ENCODE measurements around the gene HELZ. TPM values are rescaled to one million over a fixed set of nuclear protein-coding genes. Genes with fewer than 3 reads are reported as not detected.
A peak's percentile ranks its signal among the peaks of the same experiment; 100 is the strongest.
"Not testable (repeated sequence)": the region's sequence is repeated elsewhere in the genome, so short reads cannot be mapped to it uniquely, and the experiment has no call there.

Gene HELZ
- total RNA-seq, 1 experiment from 2014 or later = 42.3 TPM

GRCh38 chr17:67276075-67276474 lies 31.1 kb upstream of the HELZ start:
- Histone ChIP-seq H3K27ac (no peak overlapping the region), H3K36me3 (no peaks in the 10 kb centered on the region)
- no peak for DNase-seq

DNA sequence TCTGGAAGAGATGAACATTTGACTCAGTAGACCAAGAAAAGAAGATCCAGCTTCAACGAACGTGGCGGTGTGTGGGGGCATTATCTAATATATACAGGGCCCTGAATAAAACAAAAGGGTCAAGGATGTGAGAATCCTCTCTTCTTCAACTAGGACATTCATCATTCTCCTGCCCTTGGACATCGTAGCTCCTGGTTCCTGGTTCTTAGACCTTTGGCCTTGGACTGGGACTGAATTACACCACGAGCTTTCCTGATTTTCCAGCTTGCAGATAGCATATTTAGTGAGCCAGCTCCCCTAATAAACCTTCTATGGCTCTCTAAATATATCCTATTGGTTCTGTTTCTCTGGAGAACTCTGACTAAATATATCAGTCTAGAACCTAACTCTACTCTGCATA lies 29.5 kb upstream of the HELZ start:
- Histone ChIP-seq H3K9me3 (replicated peaks) (no peaks in the 10 kb centered on the region), H3K36me3 (no peaks in the 10 kb centered on the region), H3K4me1 (peaks cover 5% of the 10 kb centered on the region; the same call in 1 of the 2 replicates), H3K27me3 (no peaks in the 10 kb centered on the region), H3K27ac (no peak overlapping the region), H3K4me3 (no peak overlapping the region)
- no peak for DNase-seq

More at GRCh38 chr17:67276075-67276474, 31.1 kb upstream of the HELZ start:
- peaks cover 16% of the 10 kb centered on the region for H3K4me1 ChIP-seq
- H3K9me3 ChIP-seq (replicated peaks) = no peaks in the 10 kb centered on the region
- H3K27me3 ChIP-seq = no peaks in the 10 kb centered on the region
- H3K4me3 ChIP-seq = no peak overlapping the region

DNA sequence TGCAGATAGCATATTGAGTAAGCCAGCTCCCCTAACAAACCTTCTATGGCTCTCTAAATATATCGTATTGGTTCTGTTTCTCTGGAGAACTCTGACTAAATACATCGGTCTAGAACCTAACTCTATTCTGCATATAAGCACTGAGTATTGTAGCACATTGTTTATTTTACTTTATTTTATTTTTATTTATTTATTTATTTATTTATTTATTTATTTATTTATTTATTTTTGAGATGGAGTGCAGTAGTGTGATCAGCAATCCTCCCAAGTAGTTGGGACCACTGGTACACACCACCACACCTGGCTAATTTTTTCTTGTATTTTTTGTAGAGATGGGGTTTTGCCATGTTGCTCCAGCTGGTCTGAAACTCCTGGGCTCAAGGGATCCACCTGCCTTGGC lies 28.9 kb upstream of the HELZ start:
- H3K36me3 ChIP-seq = no peaks in the 10 kb centered on the region
- H3K4me3 ChIP-seq = no peak overlapping the region
- no peak overlapping the region for H3K27ac ChIP-seq
- H3K4me1 ChIP-seq = peaks cover 5% of the 10 kb centered on the region; the same call in 1 of the 2 replicates
- H3K9me3 ChIP-seq (replicated peaks) = no peaks in the 10 kb centered on the region
- no peaks in the 10 kb centered on the region for H3K27me3 ChIP-seq
- no peak for DNase-seq

DNA sequence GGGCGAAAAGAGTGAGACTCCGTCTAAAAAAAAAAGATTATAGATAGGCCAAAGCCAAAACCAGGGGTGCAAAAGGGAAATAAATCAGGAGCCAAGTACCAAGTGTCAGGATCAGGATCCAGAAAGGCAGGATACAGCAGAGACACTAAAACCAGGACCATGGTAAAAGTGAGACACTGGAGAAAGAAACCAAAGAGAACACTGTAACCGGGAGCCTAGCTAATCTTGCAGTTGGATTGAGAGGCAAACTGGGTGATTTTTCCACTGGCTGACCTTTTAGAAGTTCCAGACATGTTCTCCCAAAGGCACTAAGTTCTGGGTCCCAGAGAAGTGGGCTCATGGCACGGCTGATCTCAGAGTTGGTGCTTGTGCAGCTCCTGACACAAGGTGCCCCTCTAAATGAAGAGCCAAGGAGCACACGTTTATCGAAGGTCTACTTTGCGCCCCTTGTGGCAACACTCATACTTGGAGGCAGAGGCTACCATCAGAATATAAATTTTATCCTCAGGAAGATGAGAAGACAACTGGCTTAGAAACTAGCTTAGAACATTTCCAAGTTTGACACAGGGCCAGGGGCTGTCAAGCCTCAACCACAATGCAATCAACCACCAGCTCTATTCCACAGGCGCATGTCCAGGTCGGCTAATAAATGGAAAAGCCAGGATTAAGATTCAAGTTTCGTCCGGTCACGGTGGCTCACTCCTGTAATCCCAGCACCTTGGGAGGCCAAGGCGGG lies 27.5 kb upstream of the HELZ start:
- Histone ChIP-seq H3K4me1 (0 out of 2 replicates have a peak, but pooled peaks cover 5% of the 10 kb centered on the region), H3K4me3 (peak overlapping the region; percentile 14; the same call in 1 of the 2 replicates), H3K9me3 (replicated peaks) (no peaks in the 10 kb centered on the region), H3K36me3 (no peaks in the 10 kb centered on the region), H3K27me3 (no peaks in the 10 kb centered on the region), H3K27ac (peak overlapping the region; percentile 44)
- peak; percentile 81 to 89 for DNase-seq

DNA sequence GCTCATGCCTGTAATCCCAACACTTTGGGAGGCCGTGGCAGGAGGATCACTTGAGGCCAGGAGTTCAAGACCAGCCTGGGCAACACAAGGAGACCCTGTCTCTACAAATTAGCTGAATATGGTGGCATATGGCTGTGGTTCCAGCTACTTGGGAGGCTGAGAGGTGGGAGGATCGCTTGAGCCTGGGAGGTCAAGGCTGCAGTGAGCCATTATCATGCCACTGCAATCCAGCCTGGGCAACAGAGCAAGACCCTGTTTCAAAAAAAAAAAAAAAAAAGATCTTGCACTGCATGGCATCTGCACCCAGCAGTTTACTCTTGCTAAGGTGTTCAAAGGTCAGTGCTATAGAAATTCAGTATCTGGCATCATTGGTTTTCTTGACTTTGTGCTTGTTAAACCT lies 26.2 kb upstream of the HELZ start:
- H3K4me3 ChIP-seq; H3K9me3 ChIP-seq (replicated peaks); H3K36me3 ChIP-seq; H3K27ac ChIP-seq; DNase-seq; H3K27me3 ChIP-seq: not testable (repeated sequence)
- peaks cover 11% of the 10 kb centered on the region; the same call in 1 of the 2 replicates for H3K4me1 ChIP-seq

- Histone ChIP-seq H3K27ac (no peak overlapping the region), H3K27me3 (no peaks in the 10 kb centered on the region), H3K36me3 (no peaks in the 10 kb centered on the region), H3K4me1 (peaks cover 11% of the 10 kb centered on the region; the same call in 1 of the 2 replicates), H3K9me3 (replicated peaks) (no peaks in the 10 kb centered on the region), H3K4me3 (no peak overlapping the region)
- no peak for DNase-seq
Measured at GRCh38 chr17:67270416-67270815, 25.4 kb upstream of the HELZ start.

DNA sequence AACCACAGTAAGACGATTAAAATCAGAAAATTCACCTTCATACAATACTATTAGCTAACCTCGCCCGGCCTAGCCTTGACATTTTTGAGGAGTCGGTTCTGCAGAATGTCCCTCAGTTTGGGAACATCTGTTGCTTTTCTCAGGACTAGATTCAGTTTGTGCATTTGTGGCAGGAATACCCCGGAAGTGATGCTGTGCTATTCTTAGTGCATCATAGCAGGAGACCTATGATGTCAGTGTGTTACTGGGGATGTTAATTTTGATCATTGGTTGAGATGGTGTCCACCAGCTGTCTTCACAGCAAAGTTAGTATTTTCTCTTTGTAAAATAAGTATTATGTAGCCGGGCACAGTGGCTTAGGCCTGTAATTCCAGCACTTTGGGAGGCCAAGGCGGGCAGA lies 21.5 kb upstream of the HELZ start:
- no peak overlapping the region for H3K4me3 ChIP-seq
- no peaks in the 10 kb centered on the region for H3K27me3 ChIP-seq
- H3K4me1 ChIP-seq = peaks cover 6% of the 10 kb centered on the region; the same call in 1 of the 2 replicates
- H3K27ac ChIP-seq = no peak overlapping the region
- no peaks in the 10 kb centered on the region for H3K9me3 ChIP-seq (replicated peaks)
- no peaks in the 10 kb centered on the region for H3K36me3 ChIP-seq
- peak in 1 of 2 experiments; percentile 36 for DNase-seq

GRCh38 chr17:67265436-67266019 lies 20.5 kb upstream of the HELZ start:
- Histone ChIP-seq H3K4me1 (peaks cover 6% of the 10 kb centered on the region; the same call in 1 of the 2 replicates), H3K27me3 (no peaks in the 10 kb centered on the region), H3K27ac (no peak overlapping the region), H3K36me3 (no peaks in the 10 kb centered on the region), H3K9me3 (replicated peaks) (no peaks in the 10 kb centered on the region), H3K4me3 (no peak overlapping the region)
- no peak for DNase-seq

DNA sequence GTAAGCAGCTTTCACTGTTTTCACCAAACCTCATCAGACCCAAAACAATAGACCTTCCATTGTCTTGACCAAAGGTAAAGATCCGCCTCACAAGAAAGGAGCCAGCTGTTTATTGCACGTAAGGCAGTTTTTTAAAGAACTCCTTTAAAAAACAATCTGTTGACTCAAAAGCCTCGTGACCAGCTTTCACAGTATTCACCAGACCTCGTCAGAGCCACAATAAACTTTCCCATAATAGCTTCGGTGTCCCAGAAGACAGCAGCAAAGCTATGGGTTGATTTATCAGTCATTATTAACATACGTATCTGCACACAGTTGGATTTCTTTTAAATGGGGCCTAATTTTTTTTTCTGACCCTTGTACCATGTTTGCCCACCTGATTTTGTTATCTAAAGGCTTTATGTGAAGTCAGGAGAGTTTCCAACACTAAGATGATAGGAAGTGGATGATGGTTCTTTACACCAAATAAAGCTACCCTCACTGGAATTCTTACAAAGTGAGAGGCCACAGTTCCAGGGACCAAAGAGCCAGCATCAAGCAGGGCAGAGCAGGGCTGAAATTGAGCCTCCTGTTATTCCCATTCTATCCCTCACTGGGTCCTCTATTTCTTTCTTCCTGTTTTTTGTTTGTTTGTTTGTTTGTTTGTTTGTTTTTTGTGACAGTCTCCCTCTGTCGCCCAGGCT lies 17.6 kb upstream of the HELZ start:
- no peak overlapping the region for H3K4me3 ChIP-seq
- H3K27me3 ChIP-seq = no peaks in the 10 kb centered on the region
- no peak for DNase-seq
- H3K4me1 ChIP-seq = peaks cover 13% of the 10 kb centered on the region
- H3K36me3 ChIP-seq = no peaks in the 10 kb centered on the region
- H3K9me3 ChIP-seq (replicated peaks) = no peaks in the 10 kb centered on the region
- H3K27ac ChIP-seq = no peak overlapping the region

DNA sequence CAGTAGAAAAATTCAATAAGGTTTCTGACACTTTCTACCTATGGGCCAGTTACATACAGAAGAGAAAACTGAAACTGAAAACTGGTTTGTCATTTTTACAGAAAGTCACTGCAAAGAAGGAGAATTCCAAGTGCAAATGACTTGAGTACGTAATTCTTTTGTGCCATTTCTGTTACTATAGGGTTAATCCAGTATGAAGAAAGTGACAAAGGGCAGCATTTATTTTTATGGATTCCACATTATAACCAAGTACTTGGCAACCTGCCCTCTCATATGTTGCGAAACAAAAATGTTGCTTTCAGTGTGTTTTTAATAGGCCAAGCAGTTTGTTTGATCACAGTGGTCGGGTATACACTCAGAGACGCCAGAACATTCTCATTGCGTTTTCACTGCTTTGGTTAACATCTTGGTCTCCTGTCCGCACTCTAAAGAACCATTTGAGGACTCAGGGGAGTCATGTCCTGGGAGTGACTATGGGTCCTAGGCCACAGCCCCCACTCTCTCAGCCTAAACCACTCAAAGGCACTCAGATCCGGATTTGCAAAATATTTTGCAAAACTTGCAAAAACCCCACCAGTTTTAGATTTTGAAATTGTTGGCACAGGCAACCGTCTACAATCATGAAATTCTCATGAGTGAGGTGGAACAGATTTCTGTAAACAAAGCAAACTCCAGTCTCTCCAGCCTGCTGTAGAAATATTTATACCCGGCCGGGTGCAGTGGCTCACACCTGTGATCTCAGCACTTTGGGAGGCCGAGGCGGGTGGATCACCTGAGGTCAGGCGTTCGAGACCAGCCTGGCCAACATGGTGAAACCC lies 15.4 kb upstream of the HELZ start:
- Histone ChIP-seq H3K9me3 (replicated peaks) (0 out of 2 replicates have a peak, but pooled peaks cover 3% of the 10 kb centered on the region), H3K4me1 (peaks cover 8% of the 10 kb centered on the region), H3K27ac (no peak overlapping the region), H3K27me3 (no peaks in the 10 kb centered on the region), H3K4me3 (no peak overlapping the region), H3K36me3 (no peaks in the 10 kb centered on the region)
- peak in 1 of 2 experiments; percentile 40 for DNase-seq

- Histone ChIP-seq H3K27me3 (no peaks in the 10 kb centered on the region), H3K36me3 (no peaks in the 10 kb centered on the region), H3K27ac (no peak overlapping the region), H3K4me3 (no peak overlapping the region), H3K9me3 (replicated peaks) (0 out of 2 replicates have a peak, but pooled peaks cover 3% of the 10 kb centered on the region), H3K4me1 (peaks cover 8% of the 10 kb centered on the region)
- no peak for DNase-seq
Measured at GRCh38 chr17:67258821-67259468, 13.9 kb upstream of the HELZ start.

- Histone ChIP-seq H3K27ac (no peak overlapping the region), H3K27me3 (no peaks in the 10 kb centered on the region), H3K4me1 (peaks cover 12% of the 10 kb centered on the region), H3K36me3 (no peaks in the 10 kb centered on the region), H3K4me3 (no peak overlapping the region), H3K9me3 (replicated peaks) (0 out of 2 replicates have a peak, but pooled peaks cover 3% of the 10 kb centered on the region)
- DNase-seq = no peak
Measured at GRCh38 chr17:67256075-67256732, 11.2 kb upstream of the HELZ start.

DNA sequence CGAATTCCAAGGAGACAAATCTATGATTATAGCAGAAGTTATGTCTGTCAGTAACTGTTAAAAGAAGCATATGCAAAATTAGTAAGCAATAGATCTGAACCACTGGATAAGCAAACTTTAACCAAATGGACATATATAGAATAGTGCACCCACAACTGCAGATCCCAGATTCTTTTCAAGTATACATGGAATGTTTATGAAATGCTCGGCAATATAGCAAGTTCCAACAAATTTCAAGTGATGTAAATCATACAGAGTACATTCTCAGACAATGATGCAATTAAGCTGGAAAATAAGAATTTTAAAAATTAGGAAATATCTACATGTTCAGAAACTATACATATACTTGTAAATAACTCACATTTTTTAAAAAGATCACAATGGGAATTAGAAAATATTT lies 8.4 kb upstream of the HELZ start:
- no peak for DNase-seq
- no peaks in the 10 kb centered on the region for H3K36me3 ChIP-seq
- H3K9me3 ChIP-seq (replicated peaks) = 0 out of 2 replicates have a peak, but pooled peaks cover 3% of the 10 kb centered on the region
- H3K27ac ChIP-seq = no peak overlapping the region
- no peak overlapping the region for H3K4me3 ChIP-seq
- H3K4me1 ChIP-seq = 0 out of 2 replicates have a peak, but pooled peaks cover 4% of the 10 kb centered on the region
- H3K27me3 ChIP-seq = no peaks in the 10 kb centered on the region

Measured in SJCRH30 (cell line).